ENCODE measurements around the gene CA7. TPM values are rescaled to one million over a fixed set of nuclear protein-coding genes. Genes with fewer than 3 reads are reported as not detected.

Gene CA7
- total RNA-seq, 1 donor from 2014 or later: not detected

DNA sequence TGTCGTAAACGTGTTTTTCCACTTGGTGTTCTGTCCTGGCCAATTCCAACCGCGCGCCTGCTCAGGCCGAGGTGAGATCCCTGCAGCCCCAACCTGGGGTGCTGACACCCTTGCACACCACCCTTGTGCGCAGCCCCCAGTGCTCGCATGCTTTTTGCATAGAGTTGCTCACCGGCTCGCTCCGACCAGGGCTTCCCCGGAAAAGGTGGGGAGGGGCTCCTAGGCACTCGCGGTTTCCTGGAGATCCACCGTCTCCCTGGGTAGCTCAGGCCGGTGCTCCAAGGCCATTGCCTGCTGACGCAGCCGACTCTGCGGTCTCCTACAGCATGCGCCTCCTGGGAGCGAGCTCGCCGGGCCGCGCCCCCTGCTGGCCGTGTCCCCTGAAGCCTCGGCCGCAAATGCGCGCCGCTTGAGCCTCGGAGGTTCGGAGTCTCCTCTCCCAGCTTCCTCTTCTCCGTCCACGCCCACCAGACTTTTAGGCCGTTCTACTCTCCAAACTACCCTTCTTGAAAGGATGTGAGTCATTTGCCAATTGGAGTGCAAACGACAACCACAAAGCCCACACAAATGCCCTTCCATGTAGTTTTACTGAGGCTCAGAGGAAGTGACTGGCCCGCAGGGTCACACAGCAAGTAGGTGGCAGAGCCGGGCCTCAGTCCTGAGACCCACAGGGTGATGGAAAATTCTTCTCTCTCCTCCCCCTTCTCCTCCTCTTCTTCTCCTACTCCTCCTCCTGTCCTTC lies 28.9 kb downstream of the CA7 start:
- peak; percentile 26 to 91 for DNase-seq (ENCODE audit: low read depth in 2 of 2)

DNA sequence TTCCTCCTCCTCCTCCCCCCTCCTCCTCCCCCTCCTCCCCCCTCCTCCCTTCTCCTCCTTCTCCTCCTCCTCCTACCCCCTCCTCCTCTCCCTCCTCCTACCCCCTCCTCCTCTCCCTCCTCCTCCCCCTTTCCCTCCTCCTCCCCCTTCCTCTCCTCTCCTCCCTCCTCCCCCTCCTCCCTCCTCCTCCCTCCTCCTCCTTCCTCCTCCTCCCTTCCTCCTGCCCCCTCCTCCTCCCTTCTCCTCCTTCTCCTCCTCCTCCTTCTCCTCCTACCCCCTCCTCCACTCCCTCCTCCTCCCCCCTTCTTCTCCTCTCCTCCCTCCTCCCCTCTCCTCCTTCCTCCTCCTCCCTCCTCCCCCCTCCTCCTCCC lies 29.5 kb downstream of the CA7 start:
- DNase-seq (ENCODE audit: low read depth in 2 of 2): no peak

DNA sequence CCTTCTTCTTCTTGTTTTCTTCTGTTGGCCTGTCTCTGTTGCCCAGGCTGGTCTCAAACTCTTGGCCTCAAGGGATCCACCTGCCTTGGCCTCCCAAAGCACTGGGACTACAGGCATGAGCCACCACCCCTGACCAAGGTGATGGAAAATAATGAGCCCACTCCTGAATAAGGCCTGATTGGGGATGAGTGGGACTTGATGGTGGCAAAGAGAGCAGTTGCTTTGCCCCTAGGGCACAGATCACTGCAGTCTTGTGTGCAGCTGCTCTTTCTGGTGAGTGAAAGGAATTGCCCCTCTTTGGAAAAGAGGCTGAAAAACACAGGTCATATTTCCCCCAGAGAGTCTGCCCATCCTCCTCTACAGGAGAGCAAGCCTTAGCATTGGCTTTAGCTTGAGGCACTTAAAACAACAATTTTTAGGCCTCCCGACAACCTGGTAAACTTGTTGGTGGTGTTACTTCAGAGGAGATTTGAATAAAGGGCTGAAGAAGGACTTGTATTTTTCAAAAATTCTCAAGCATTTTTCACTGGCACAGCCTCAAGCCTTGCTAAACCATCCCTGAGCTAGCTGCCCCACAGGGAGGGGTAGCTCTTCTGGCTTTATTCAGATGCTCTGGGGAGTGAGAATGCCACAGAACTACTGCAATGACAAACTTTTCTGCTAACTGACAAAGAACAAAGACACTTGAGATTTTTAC lies 30.0 kb downstream of the CA7 start:
- DNase-seq (ENCODE audit: low read depth in 2 of 2): no peak

DNA sequence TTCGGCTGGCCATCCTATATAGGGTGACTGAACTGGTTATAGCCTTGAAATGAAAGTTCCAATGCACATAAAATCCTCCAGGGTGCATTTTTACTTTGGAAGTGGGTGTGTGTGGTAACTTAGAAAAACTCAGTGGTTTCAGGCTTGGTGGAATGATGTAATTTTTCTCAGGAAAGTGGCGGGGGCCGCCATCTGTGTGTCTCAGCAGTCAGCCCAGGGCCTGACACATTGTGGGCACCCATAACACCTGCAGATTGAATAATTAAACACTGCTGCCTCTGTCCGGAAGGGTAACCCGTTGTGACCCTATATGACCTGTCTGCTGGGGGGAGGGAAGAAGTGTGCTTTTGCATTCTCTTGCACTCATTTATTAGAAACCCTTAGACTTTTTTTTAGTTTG lies 33.9 kb downstream of the CA7 start:
- DNase-seq (ENCODE audit: low read depth in 2 of 2): no peak

DNA sequence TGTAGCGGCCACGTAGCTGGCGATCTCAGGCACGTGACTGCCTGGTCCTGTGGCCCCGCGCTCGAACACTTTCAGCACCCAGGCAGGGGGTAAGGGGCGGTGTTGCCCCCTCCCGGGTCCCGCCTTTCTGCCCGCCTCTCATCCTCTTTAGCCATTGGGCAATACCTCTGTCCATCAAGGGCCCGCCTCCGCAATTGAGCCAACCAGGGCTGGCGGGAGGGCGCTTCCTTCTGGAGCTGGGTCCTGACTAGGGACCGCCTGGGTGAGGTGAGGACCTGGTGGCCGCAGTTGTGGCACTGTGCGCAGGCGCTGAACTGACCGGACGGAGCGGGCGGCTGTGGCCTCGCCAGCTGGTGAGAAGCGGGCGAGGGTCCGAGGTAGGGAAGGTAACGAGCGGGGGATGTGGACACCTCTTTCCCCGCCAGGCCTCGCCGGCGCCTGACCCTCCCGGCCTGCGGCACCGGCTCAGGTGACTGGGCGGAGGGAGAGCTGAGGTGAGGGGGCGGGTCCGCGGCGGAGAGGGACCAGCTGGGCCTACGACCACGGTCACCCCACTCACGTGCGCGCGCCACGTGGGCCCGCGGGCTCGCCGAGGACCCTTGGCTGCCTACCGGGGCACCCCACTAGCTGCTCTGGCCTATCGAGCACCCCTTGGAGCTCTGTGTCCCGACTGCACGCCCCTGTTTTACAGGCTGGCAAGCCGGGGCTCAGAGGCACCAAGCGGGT lies 36.2 kb downstream of the CA7 start, which contains the start of gene PDP2:
Gene PDP2 (plus strand): TSS at position 228 of the 726 bp plus-strand sequence. CDS start 3,770 bp downstream, outside the sequence.
- peak; percentile 90 to 96 for DNase-seq (ENCODE audit: low read depth in 2 of 2)

DNA sequence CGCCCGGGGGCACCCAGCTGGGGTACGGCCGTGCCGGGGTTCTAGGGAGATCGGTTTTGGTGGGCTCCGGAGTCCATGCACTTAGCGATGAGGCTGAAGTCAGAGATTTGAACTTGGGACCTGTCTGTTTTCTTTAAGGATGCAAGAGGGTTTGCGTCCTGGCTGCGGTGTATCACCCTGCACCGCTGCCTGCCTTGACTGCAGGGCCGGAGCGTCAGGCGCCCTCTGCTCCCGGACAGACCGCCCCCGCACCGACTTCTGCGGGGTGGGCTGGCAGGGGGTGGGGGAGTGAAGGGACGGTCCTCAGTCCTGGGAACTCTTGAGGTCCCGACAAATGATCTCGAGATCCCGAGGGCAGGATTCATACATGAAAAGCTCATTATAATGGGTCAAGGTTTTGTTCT lies 36.8 kb downstream of the CA7 start:
- DNase-seq (ENCODE audit: low read depth in 2 of 2): peak in 1 of 2 donors; percentile 12

DNA sequence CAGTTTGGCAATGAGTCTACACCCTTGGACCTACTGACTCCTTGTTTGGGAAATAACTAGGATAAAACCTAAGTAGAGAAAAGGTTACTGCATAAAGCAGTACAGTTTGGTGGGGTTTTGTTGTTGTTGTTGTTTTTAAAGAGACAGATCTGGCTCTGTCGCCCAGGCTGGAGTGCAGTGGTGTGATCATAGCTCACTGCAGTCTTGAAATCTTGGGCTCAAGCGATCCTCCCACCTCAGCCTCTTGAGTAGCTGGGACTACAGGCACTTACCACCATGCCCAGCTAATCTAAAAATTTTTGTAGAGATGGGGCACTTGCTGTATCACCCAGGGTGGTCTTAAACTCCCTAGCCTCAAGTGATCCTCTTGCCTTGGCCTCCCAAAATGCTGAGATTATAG lies 37.3 kb downstream of the CA7 start:
- DNase-seq (ENCODE audit: low read depth in 2 of 2): no peak

DNA sequence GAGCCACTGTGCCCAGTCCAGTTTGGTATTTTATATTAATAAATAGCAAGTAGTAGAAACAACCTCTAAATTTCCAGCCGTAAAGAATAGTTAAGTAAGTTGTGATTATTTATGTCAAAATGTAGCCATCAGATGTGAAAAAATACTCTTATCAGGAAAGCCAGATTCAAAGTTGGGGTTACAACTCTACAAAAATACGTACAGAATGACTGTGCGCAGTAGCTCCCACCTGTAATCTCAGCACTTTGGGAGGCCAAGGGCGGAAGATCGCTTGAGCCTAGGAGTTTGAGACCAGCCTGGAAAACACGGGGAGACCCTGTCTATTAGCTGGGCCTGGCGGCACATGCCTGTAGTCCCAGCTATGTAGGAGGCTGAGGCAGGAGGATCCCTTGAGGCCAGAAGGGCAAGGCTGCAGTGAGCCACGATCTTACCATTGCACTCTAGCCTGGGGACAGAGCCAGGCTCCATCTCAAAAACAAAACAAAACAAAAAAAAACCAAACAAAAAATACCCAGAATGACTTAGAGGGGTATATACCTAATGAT lies 37.8 kb downstream of the CA7 start:
- DNase-seq (ENCODE audit: low read depth in 2 of 2): no peak

DNA sequence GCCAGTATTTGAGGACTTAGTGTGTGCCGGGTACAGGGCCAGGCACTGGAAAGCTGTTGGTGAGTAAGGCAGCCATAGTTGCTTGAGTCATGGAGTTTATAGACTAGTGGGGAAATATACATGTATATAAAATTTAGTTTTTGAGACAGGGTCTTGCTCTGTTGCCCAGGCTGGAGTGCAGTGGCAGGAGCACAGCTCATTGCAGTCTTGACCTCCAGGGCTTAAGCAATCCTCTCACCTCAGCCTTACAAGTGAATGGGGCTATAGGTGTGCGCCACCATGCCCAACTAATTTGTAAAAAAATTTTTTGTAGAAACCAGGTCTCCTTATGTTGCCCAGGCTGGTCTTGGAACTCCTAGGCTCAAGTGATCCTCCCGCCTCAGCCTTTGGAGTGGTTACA lies 38.5 kb downstream of the CA7 start:
- no peak for DNase-seq (ENCODE audit: low read depth in 2 of 2)

DNA sequence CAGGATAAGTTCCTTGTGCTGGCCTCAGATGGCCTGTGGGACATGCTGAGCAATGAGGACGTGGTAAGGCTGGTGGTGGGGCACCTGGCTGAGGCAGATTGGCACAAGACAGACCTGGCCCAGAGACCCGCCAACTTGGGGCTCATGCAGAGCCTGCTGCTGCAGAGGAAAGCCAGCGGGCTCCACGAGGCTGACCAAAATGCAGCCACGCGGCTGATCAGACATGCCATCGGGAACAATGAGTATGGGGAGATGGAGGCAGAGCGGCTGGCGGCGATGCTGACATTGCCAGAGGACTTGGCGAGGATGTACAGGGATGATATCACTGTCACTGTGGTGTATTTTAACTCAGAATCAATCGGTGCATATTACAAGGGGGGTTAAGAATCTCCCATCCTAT lies 41.3 kb downstream of the CA7 start:
- DNase-seq (ENCODE audit: low read depth in 2 of 2): no peak

DNA sequence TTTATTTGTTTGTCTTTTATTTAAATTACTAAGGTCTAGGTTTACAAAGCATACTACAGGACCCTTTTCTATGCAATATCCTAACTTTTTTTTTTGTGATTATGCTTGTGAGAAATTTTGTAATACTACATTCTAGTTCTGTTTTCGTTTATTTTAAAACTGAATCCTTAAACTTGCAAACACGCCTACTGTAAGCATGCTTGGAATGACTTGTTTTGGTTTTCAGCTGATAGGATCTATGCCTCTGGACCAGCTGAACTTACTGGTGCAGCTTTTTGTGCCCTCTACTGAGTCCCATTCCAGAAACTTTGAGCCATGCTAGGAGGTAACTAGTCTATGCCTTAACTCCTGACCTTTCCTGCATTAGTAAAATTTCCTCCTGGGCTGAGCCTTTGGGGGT lies 42.1 kb downstream of the CA7 start:
- no peak for DNase-seq (ENCODE audit: low read depth in 2 of 2)

DNA sequence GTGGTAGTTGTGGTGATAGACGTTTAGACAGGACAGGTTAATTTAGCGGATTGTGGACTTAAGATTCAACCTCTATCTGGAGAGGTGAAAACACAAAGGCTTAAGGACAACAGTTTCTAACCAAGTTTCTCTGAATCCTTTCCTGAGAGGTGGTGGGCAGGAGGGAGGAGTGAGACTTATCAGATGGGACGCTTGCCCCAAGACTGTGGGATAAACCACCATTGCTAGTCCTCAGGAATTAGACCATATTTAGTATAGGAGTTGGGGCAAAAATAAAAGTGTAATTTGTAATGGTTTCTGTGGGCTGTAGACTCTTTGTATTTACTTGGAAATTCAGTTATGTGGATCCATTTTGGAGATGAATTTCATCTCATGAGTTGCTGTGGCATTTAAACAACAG lies 42.7 kb downstream of the CA7 start:
- no peak for DNase-seq (ENCODE audit: low read depth in 2 of 2)

DNA sequence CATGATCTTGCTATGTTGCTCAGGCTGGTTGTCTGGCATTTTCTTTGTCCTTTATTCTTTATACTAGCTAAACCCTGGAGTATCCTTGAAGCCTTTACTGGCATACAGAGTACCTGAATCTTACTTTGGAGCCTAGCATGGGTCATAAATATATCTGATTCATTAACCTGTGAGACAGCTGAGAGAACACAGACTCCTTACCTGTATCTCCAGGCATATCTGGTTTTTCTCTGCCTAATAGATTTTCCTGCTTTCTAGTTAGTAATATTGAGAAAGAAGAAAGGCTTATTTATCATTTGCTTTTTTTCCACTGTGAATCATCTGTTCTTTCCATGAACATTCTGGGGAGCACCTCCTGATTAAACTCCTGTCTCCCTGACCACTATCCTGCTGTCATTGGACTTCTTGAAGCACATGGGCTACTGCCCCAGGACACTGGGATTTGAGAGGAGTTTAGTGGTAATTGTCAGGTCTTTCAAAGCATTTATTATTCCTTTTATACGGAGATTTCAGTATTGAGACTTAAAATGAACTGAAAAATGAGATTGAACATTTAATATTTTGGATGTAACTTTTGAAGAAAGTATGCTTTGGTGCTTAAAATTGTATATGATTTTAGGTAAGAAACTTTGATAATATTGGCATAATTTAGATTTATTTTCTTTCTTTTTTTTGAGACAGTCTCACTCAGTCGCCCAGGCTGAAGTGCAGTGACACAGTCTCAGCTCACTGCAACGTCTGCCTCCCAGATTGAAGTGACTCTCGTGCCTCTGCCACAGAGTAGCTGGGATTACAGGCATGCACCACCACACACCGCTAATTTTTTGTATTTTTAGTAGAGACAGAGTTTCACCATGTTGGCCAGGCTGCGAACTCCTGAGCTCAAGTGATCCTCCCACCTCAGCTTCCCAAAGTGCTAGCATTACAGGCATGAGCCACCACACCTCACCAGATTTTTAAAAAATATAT lies 44.7 kb downstream of the CA7 start:
- no peak for DNase-seq (ENCODE audit: low read depth in 2 of 2)

DNA sequence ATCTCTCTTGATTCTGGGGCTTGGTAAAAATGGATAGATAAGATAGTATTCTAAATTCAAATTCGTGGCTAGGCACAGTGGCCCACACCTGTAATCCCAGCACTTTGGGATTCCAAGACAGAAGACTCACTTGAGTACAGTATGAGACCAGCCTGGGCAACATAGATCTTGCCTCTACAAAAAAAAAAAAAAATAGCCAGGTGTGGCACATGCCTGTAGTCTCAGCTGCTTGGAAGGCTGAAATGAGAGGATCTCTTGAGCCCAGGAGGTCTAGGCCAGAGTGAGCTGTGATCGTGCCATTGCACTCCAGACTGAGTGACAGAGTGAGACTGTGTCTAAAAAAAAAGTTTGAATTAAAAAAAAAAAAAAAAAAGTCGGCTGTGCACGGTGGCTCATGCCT lies 45.4 kb downstream of the CA7 start:
- DNase-seq (ENCODE audit: low read depth in 2 of 2): no peak

DNA sequence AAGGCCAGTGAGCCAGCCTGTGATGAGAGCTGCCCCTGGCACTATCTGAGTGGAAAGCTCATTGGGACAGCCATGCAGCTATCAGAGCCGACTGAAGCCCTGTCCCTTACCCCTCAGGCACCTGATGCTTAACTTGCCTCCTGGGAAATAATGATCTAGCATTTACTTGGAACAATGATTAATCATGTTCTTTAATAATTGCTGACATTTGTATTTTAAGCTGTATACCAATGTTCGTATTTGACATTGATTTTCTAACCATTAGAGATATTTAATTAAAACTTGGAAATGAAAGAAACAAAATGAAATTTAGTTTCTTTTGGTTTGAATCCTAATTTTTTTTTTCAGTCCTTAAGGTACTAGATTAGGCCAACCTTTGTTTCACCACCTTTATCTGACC lies 46.6 kb downstream of the CA7 start:
- DNase-seq (ENCODE audit: low read depth in 2 of 2): no peak

DNA sequence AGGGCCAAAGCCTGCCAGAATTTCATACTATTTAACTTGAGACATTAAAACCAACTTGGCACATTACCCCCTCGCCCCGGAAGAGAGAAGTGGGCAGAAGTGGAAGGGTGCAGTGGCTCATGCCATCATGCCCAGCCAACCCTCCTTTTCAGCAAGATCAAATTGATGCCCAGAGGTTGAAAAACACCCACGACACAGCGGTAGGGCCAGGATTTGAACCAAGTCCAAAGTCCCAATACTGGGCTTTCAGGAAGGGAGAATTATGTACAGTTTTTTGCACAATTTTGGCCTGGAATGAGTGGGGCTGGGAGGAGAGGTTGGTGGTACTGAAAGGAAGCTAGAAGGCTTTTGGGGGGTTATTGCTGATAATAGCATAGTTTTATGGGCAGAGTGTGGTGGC lies 47.1 kb downstream of the CA7 start:
- no peak for DNase-seq (ENCODE audit: low read depth in 2 of 2)

DNA sequence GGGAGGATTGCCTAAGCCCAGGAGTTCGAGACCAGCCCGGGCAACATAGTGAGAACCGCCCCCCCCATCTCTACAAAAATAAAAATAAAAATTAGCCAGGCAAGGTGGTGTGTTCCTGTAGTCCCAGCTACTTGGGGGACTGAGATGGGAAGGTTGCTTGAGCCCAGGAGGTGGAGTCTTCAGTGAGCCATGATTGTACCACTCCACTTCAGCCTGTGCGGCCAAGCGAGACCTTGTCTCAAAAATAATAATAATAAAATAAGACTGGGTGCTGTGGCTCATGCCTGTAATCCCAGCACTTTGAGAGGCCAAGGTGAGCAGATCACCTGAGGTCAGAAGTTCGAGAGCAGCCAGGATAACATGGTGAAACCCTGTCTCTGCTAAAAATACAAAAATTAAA lies 47.6 kb downstream of the CA7 start:
- no peak for DNase-seq (ENCODE audit: low read depth in 2 of 2)

DNA sequence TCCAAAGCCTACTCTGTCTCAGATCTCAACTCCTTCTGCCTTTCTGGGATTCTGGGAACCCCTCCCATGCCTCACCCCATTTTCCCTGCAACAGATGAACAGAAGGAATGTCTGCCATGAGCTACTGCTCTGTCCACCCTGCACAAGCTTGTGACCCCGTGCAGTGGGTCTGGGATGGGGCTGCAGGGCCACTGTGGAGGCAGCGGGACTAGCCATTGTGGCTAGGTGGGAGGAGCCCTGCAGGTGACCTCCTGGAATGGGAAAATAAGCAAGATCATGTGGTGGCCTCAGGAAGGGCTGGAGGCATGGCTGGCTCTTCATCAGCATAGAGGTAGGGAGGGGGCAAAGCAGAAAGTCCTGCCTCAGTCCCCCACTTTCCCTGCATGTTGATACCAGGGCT lies 49.8 kb downstream of the CA7 start:
- no peak for DNase-seq (ENCODE audit: low read depth in 2 of 2)

DNA sequence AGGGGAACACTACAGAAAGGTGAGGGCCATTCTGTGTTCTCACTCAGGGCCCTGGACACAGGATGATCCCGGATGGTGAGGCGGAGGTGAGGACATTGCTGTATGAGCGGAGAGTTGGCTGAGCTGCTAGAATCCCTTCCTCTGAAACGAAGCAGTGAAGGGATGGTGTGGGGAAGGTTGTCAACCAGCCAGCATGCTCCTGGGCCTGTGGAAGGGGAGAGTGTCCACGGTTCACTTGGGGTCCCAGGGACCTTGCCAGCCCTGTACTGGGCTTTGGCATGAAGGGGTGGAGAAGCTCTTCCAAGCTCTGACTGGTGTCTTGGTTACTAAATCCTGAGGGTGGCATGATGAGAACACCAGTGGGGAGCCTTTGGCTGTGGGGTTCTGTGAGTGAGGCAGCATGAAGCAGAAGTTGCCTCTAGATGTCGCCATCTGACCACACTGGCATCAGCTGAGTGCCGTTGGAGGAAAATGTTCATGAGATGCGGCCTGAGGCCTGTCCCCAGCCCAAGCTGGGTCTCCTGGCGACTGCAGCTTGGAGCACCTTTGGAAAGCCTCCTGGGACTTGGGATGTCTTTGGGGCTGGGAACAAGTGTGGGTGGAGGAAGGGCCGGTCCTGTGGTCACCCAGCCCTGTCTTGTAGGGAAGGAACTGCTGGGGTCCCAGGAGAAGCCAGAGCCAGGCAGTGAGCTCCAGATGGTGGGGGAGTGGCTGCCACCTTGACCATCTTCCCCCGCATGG lies 50.9 kb downstream of the CA7 start:
- DNase-seq (ENCODE audit: low read depth in 2 of 2): peak; percentile 56 to 74

DNA sequence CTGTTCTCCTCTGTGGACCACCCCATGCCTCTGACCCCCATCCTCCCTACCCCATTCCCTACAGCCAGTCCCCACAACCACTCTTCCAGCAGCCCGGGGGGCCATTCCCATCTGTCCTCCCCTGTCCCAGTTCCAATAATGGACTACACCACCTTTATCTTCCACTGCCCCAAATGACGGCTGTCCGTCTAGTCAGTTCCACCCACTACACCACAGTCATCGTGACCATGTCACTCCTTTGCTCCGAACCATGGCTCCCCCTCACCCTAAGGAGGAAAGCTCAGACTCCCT lies 51.4 kb downstream of the CA7 start:
- DNase-seq (ENCODE audit: low read depth in 2 of 2): no peak

DNA sequence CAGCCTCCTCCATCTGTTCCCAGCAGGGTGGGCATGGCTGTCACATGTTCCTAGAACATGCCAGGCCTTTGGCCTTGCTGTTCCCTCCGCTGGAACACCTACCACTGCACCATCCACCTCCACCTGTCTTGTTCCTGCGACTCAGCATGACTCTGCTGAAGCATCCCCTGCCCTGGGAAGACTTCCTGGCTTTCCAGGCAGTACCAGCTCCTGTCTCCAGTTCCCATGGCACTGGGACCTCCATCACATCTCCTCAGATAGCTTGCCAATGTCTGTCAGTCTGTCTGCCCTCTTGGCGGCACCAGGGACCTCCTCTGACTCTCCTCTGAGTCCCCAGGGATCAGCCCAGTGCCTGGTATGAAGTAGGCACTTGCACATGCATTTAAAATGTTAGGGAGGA lies 51.8 kb downstream of the CA7 start:
- DNase-seq (ENCODE audit: low read depth in 2 of 2): no peak
